Measurements from ENCODE around the gene GALNT7.

The GALNT7 gene

GRCh38 chr4:173199553-173199952 is 30.9 kb downstream of the GALNT7 start:
- no peak overlapping the region for H3K4me3 ChIP-seq (ENCODE audit: low read depth, low read length)
- no peak overlapping the region for H3K27ac ChIP-seq
- DNase-seq, result no peak
- no peak for TF ChIP-seq CTCF (IDR thresholded peaks at IDR 0.05; ENCODE audit: low read depth, low read length)
- no peaks in the 10 kb centered on the region for H3K27me3 ChIP-seq (ENCODE audit: insufficient read depth, low read depth, severe bottlenecking)
- no peaks in the 10 kb centered on the region; the same call in 1 of the 2 replicates for H3K36me3 ChIP-seq
- H3K9me3 ChIP-seq (ENCODE audit: severe bottlenecking), result peaks cover 6% of the 10 kb centered on the region

GRCh38 chr4:173200103-173200884 is 31.7 kb downstream of the GALNT7 start:
- Histone ChIP-seq H3K4me3 (ENCODE audit: low read depth, low read length) (no peak overlapping the region), H3K36me3 (no peaks in the 10 kb centered on the region; the same call in none of the 2 replicates), H3K27me3 (ENCODE audit: insufficient read depth, low read depth, severe bottlenecking) (no peaks in the 10 kb centered on the region), H3K27ac (no peak overlapping the region), H3K9me3 (ENCODE audit: severe bottlenecking) (peaks cover 11% of the 10 kb centered on the region)
- no peak for TF ChIP-seq CTCF (IDR thresholded peaks at IDR 0.05; ENCODE audit: low read depth, low read length)
- no peak for DNase-seq

- no peak for DNase-seq
- no peak for TF ChIP-seq CTCF (IDR thresholded peaks at IDR 0.05; ENCODE audit: low read depth, low read length)
- Histone ChIP-seq H3K36me3 (no peaks in the 10 kb centered on the region; the same call in none of the 2 replicates), H3K9me3 (ENCODE audit: severe bottlenecking) (peaks cover 11% of the 10 kb centered on the region), H3K4me3 (ENCODE audit: low read depth, low read length) (no peak overlapping the region), H3K27ac (no peak overlapping the region), H3K27me3 (ENCODE audit: insufficient read depth, low read depth, severe bottlenecking) (no peaks in the 10 kb centered on the region)
These were observed 33.8 kb downstream of the GALNT7 start for GRCh38 chr4:173202395-173202794.

- H3K27ac ChIP-seq, result no peak overlapping the region
These were observed 37.0 kb downstream of the GALNT7 start for GRCh38 chr4:173205656-173206055.

GRCh38 chr4:173208420-173208819 is 39.8 kb downstream of the GALNT7 start:
- Histone ChIP-seq H3K36me3 (no peaks in the 10 kb centered on the region; the same call in none of the 2 replicates), H3K27ac (no peak overlapping the region), H3K27me3 (ENCODE audit: insufficient read depth, low read depth, severe bottlenecking) (no peaks in the 10 kb centered on the region), H3K4me3 (ENCODE audit: low read depth, low read length) (no peak overlapping the region), H3K9me3 (ENCODE audit: severe bottlenecking) (peaks cover 11% of the 10 kb centered on the region)
- DNase-seq, result no peak
- TF ChIP-seq CTCF (IDR thresholded peaks at IDR 0.05; ENCODE audit: low read depth, low read length), result no peak

More at GRCh38 chr4:173205656-173206055, 37.0 kb downstream of the GALNT7 start:
- peaks cover 11% of the 10 kb centered on the region for H3K9me3 ChIP-seq (ENCODE audit: severe bottlenecking)
- no peak for TF ChIP-seq CTCF (IDR thresholded peaks at IDR 0.05; ENCODE audit: low read depth, low read length)
- no peaks in the 10 kb centered on the region for H3K27me3 ChIP-seq (ENCODE audit: insufficient read depth, low read depth, severe bottlenecking)
- no peaks in the 10 kb centered on the region; the same call in none of the 2 replicates for H3K36me3 ChIP-seq
- no peak for DNase-seq
- H3K4me3 ChIP-seq (ENCODE audit: low read depth, low read length), result no peak overlapping the region
